HG03025 (cell line): ENCODE results near the gene DTNB.

Experiments used
- ATAC-seq: cut with Tn5 transposase; IDR thresholded peaks from one replicate; pipeline ENCODE4 v1.9.1; 2021; ENCODE audit warnings: mild to moderate bottlenecking, moderate library complexity; ENCODE audit not compliant: unreplicated experiment, low FRiP score

DTNB gene

GRCh38 chr2:25592766-25593292, 80.5 kb downstream of the DTNB start:
- no peak for ATAC-seq

DNA sequence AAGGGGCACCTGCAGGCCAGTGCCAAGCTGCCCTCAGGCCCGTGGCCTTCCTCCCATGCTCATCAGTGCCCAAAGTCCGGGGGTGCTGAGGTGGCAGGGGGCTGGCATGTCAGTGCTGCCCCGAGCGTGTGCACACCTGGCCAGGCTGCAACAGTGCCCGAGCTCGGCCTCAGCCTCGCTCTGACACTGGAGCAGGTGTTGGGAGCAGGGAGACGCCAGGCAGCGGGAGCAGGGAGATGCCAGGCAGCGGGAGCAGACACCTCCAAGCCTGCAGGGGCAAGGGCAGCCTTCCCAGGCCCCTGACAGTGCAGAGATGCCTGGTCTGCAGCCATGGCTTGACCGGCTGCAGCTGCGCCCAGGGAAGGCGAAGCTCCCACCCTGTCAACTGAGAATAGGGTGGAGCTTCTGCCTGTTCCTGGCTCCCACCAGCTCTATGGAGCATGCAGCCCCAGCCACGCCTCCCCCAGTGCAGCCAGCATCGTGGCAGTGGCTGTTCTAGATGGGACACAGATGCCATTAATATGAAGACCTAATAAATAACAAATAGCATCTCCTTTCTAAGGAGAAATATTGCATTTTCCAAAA, 82.4 kb downstream of the DTNB start:
- ATAC-seq: no peak

GRCh38 chr2:25589676-25590205, 83.6 kb downstream of the DTNB start:
- no peak for ATAC-seq

GRCh38 chr2:25588576-25588975, 84.8 kb downstream of the DTNB start:
- no peak for ATAC-seq

GRCh38 chr2:25587361-25587760, 86.0 kb downstream of the DTNB start:
- ATAC-seq: no peak

DNA sequence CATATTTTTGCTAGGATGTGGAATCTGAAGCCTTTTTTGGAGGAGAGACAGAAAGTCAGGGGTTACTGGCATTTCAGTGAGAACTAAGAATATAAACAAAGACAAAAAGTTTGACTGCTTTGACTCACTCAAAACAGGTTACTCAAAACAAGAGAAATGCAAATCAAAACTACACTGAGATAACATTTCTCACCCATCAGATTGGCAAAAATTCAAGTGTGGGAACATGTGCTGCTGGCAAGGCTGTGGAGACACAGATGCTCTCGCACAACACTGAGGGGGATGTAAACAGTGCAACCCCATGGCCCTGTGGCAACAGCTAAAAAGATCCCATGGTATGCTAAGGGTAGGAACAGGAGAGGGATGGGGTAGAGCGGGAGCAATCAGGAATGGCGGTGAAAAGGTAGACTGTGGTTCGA, 86.6 kb downstream of the DTNB start:
- no peak for ATAC-seq

DNA sequence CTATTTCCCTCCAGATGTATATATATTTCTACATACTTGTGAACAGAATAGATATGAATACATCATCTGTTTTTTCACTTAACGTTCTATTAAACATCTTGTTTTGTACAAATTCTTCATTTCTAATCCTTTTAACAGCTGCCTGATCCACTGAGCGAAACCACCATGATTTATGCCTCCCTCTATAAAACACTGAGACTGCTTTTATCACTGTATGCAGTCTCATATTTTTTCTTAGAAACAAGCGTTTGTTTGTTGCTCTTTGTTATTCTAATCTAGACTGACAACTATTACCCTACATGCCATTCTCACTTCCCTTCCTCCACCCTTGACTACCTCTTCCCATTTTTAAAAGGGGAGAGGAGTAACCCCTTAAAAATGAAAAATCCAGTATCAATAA, 88.2 kb downstream of the DTNB start:
- ATAC-seq: no peak

- no peak for ATAC-seq
Measured at GRCh38 chr2:25582077-25582830, 91.1 kb downstream of the DTNB start.

DNA sequence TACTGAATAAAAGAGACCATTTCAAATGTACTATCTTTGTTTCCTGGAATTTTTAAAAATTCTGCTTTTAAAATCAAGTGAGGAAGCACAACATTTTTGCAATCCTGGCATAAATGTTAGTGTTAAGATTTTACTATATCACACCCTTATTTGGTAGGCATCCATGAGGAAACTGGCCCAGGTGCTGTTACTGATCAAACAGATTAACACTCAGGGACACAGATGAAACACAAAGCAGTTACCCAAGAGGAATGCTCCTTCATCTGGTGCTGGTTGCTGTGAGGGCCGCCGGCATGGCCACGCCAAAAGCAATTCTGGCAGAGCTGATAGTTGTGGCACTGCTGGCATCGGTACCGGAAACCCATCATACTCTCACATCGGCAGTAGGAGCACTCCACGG, 96.8 kb downstream of the DTNB start:
- ATAC-seq: no peak

DNA sequence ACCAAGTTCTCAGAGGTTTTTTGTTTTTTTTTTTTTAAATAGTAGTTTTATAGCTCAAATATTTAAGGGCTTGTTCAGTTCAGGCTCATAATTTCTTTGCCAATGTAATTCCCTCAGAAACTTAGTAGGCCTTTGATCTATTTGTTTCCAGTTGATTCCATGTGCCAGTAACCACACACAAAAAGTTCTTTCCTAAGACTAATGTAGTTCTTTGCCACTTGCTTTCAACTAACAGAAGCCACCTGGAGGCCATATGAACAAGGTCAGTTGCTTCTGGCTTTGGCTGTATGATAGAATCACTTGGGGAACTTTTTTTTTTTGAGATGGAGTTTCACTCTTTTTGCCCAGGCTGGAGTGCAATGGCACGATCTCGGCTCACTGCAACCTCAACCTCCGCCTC, 100.7 kb downstream of the DTNB start:
- ATAC-seq: no peak

DNA sequence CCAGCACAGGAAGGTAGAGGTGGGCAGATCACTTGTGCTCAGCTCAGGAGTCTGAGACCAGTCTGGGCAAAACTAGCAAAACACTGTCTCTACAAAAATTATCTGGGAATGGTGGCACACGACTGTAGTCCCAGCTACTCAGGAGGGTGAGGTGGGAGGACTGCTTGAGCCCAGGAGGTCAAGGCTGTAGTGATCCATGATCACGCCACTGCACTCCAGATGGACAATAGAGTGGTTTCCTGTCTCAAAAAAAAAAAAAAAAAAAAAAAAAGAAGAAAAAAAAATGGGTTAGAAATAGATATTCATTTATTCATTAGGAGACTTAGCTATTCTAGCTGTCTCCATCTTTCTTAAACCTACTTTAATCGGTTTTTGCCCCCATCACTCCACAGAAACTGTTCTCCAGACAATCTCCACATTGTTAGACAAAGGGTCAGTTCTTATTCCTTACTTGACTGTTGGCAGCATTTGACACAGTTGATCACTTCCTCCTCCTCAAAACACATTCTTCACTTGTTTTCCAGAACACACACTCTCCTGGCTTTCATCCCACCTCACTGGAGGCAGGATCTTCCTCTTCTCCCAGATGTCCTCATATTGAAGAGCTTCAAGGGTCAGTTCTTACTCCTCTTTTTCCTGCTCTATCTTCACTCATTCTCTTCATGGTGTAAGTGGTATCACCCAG, 103.1 kb downstream of the DTNB start:
- ATAC-seq: no peak

DNA sequence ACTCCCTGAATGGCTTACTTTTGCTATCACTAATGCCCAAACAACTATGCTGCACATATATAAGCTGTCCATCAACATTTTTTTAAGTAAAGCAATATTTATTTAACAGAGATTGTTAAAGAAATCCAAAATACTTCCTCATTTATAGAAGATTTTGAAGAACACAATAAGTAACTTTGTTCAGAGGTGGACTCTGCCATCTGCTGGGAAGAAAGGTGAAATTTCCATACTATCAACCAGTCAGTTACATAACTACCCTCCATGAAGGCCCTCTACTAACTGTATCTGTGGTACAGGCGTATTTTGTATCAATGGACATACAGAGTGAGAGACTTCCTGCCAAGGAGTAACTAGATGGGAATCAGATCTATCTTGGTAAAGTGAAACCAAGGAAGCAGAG, 106.0 kb downstream of the DTNB start:
- ATAC-seq: no peak

DNA sequence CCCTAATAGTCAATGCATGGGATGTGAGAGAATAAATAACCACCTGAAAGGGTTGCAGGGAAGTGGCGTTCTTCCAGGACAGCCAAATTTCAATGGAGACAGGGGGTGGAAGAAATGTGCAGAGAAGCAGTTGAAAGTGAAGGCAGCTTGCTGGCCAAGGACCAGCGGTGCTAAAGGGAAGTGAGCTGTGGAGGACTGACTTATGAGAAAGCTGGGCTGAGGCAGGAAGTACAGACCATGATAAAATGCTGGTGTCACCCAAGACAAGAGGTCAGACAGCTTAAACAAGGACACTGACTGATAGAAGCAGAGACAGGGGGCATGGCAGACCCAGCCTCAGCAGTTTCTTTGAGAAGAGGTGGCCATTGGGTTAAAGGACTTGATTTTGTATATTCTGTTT, 106.7 kb downstream of the DTNB start:
- no peak for ATAC-seq

DNA sequence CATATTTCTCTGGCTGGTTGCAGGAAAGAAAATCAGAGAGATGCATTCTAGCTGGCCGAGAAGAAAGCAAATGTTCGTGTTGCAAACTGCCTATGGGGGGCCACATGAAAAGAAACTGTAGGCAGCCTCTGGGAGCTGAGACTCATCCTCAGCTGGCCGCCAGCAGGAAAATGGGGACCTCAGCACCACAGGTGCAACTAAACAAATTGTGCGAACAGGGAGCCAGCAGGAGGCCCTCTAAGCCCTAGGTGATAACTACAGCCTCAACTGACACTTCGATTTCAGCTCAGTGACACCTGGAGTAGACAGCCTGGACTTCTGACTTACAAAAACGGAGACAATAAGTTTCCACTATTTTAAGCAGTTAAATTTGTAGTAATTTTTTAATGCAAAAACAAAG, 107.3 kb downstream of the DTNB start:
- ATAC-seq: no peak

- ATAC-seq: no peak
Measured at GRCh38 chr2:25561136-25561850, 112.1 kb downstream of the DTNB start.

DNA sequence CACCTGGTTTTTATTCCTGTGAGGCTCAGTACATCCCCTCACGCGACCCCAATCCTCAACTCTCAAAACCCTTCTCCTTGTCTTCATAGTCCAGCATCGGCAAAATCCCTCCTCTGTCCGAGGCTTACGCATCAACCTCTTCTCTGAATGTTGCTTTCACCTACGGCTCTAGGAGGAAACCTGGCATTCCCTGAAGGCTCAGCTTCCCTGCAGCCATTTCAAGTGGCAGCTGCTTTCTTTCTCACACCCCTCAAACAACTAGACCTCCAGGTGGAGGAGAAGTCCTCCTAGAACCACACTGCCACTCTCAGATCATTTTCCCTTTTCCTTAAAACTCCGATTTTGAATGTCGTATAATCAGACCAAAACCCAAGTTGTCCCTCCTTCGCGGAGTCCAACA, 114.2 kb downstream of the DTNB start:
- ATAC-seq: no peak

- ATAC-seq: no peak
Measured at GRCh38 chr2:25558262-25558661, 115.1 kb downstream of the DTNB start.

DNA sequence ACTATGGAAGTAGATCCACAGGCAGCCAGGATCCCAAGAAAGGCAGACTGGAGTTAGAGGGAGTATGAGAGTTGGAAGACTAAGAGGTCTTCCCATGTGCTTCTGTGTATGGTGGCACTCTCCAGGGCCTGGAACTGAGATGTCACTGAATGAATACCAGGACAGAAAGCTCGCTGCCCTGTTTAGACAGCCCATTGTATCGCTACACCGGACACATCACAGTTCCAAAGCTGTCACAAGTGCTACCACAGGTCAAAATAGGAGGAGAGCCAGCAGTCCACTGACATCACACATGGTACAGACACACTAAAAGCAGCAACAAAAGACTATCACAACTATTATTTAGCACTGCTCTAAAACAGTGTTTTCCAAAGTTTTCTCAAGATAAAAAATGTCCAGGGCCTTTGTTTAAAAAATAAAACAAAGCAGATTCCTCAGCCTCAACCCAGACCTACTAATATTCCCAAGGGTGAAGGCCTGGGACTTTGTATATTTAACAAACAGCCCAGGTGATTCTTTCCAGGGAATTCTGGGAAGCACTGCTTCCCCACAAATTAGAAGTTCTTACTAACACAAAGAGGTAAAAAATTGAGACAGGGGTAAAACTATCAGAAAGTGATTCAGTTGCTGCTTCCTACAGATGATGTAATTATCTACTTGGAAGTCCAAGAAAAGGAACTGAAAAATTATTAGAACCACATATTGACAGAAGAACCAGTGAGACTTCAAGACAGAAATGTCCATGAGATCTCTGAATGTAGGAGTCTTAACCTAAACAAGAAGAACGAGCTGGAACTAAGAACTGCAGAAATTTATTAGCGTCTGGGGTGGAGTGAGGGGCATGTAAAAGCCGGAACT, 116.0 kb downstream of the DTNB start:
- ATAC-seq: no peak

DNA sequence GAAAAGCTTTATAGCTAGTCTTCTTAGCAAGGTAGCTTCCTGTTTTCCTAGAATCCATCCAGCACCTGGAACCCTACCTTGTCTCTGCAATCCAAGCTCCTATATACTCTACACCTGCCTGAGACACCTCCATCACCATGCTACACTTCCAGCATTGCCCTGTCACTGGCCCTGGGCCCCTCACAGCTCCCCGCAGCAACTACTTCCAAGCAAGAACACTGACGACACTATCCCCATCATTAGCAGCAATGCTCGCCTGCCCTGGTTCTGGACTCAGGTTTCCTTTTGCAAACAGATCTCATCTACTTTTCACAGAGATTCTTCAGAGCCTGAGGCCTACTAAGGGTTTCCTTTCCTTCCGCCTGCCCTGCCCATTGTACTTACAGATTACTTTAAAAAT, 121.1 kb downstream of the DTNB start:
- no peak for ATAC-seq

- no peak for ATAC-seq
Measured at GRCh38 chr2:25551316-25551715, 122.1 kb downstream of the DTNB start.
